ENCODE results near the gene GPRIN2. TPM values are rescaled to one million over a fixed set of nuclear protein-coding genes. Genes with fewer than 3 reads are reported as not detected.

GPRIN2 gene
- total RNA-seq, 1 experiment from 2014 or later: 3.1 TPM

DNA sequence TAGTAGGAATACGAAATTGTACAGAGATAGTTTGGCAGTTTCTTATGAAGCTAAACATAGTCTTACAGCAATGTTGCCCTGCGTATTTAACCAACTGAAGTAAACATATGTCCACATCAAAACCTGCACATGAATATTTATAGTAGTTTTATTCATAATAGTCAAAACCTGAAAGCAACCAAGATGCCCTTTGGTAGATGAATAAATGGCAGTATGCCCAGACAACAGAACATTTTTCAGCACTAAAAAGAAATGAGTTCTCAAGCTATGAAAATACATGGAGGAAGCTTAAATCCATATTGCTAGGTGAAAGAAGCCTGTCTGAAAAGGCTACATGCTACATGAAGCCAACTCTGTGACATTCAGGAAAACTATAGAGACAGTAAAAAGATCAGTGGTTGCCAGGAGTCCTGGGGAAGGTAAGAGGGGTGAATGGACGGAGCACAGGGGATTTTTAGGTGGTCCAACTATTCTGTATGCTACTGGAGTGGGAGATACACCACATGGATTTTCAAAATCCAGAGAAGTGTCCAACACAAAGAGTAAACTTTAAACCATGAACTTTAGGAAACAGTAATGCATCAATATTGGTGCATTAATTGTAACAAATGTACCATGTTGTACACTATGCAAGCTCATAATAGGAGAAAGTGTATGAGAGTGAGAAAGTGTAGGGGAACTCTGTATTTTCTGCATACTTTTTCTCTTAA is 17.6 kb downstream of the GPRIN2 start:
- BruUV-seq (replicated peaks): no TSS peak
- Histone ChIP-seq H3K9me2 (replicated peaks; ENCODE audit: low read length) (no peaks in the 10 kb centered on the region), H3K9me3 (ENCODE audit: low read length) (no peaks in the 10 kb centered on the region), H3F3A (ENCODE audit: low read length, unreplicated experiment) (no peaks in the 10 kb centered on the region), H3K9ac (ENCODE audit: low read length) (no peak overlapping the region), H4K20me1 (ENCODE audit: low read length) (no peaks in the 10 kb centered on the region), H3K4me1 (ENCODE audit: insufficient read depth, low read length) (no peaks in the 10 kb centered on the region), H3K36me3 (ENCODE audit: low read depth, low read length) (no peaks in the 10 kb centered on the region), H3K27ac (ENCODE audit: low read length) (no peak overlapping the region), H3K4me3 (ENCODE audit: low read length) (no peak overlapping the region), H3K4me2 (ENCODE audit: low read length) (no peak overlapping the region), H2AFZ (ENCODE audit: low read length) (no peak overlapping the region), H3K79me2 (ENCODE audit: low read length) (no peaks in the 10 kb centered on the region), H3K27me3 (ENCODE audit: low read length) (no peaks in the 10 kb centered on the region)
- POLR2A ChIA-PET (ENCODE audit: unreplicated experiment): no interaction called here
- no peak for TF ChIP-seq EZH2 (IDR thresholded peaks at IDR 0.05; ENCODE audit: low read length, unreplicated experiment)
- no peak for TF ChIP-seq CTCF (conservative IDR thresholded peaks at IDR 0.05; ENCODE audit: low read depth, low read length)
- CTCF ChIA-PET: no interaction called here
- intact Hi-C loops (cut with micrococcal nuclease): no loop called here
- no peak for ATAC-seq
- no peak for DNase-seq

DNA sequence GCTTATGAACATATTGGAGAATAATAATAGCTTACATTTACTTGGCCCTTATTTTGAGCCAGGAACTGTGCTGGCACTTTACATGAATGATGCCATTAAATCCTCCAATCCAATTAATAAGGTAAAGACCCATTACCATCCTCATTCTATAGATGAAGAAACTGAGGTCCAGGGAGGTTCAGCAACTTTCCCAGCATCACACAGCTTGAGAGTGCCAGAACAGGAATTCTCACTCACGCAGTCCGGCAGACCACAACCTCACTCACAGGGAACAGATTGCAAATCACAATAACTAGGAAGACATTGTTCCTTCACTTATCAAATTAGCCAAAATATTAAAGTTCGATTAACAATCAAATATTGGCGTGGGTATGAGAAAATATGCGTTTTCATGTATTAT is 18.3 kb downstream of the GPRIN2 start:
- no peaks in the 10 kb centered on the region for H3K9me2 ChIP-seq (replicated peaks; ENCODE audit: low read length)
- no peak overlapping the region for H3K4me2 ChIP-seq (ENCODE audit: low read length)
- H3K79me2 ChIP-seq (ENCODE audit: low read length): no peaks in the 10 kb centered on the region
- H3K4me3 ChIP-seq (ENCODE audit: low read length): no peak overlapping the region
- ChIA-PET POLR2A (ENCODE audit: unreplicated experiment) (no interaction called here), CTCF (no interaction called here)
- H3K36me3 ChIP-seq (ENCODE audit: low read depth, low read length): no peaks in the 10 kb centered on the region
- H3K9me3 ChIP-seq (ENCODE audit: low read length): no peaks in the 10 kb centered on the region
- H2AFZ ChIP-seq (ENCODE audit: low read length): no peak overlapping the region
- no peak overlapping the region for H3K27ac ChIP-seq (ENCODE audit: low read length)
- no peak for ATAC-seq
- TF ChIP-seq CTCF (conservative IDR thresholded peaks at IDR 0.05; ENCODE audit: low read depth, low read length) (no peak), EZH2 (IDR thresholded peaks at IDR 0.05; ENCODE audit: low read length, unreplicated experiment) (no peak), EZH2phosphoT487 (IDR thresholded peaks at IDR 0.05; ENCODE audit: borderline replicate concordance, low read length) (no peak)
- BruUV-seq (replicated peaks): no TSS peak
- H3K4me1 ChIP-seq (ENCODE audit: insufficient read depth, low read length): no peaks in the 10 kb centered on the region
- H3F3A ChIP-seq (ENCODE audit: low read length, unreplicated experiment): no peaks in the 10 kb centered on the region
- H3K27me3 ChIP-seq (ENCODE audit: low read length): no peaks in the 10 kb centered on the region
- H3K9ac ChIP-seq (ENCODE audit: low read length): no peak overlapping the region
- DNase-seq: no peak
- intact Hi-C loops (cut with micrococcal nuclease): no loop called here
- no peaks in the 10 kb centered on the region for H4K20me1 ChIP-seq (ENCODE audit: low read length)

DNA sequence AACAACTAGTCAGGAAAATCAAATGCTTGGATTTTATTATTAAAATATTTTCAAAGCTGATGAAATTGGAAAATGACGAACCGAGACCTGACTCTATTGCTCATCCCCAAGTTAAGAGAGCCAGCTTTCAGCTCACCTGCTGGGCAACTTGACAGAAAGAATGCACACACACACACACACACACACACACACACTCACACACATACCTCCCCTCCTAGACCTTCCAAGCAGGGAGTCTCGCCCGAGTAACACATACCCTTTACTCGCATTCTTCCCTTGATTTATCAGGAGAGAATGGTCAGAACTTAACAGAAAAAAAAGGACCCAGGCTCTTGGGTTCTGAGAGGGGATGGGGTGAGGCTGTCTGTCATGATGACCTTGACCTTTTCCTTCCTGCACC is 19.1 kb downstream of the GPRIN2 start:
- CTCF ChIA-PET: no interaction called here
- no peak overlapping the region for H3K27ac ChIP-seq (ENCODE audit: low read length)
- no peaks in the 10 kb centered on the region for H3F3A ChIP-seq (ENCODE audit: low read length, unreplicated experiment)
- TF ChIP-seq EZH2 (IDR thresholded peaks at IDR 0.05; ENCODE audit: low read length, unreplicated experiment): no peak
- TF ChIP-seq EZH2phosphoT487 (IDR thresholded peaks at IDR 0.05; ENCODE audit: borderline replicate concordance, low read length): no peak
- TF ChIP-seq CTCF (conservative IDR thresholded peaks at IDR 0.05; ENCODE audit: low read depth, low read length): no peak
- no peak for ATAC-seq
- H3K9me3 ChIP-seq (ENCODE audit: low read length): no peaks in the 10 kb centered on the region
- H3K27me3 ChIP-seq (ENCODE audit: low read length): no peaks in the 10 kb centered on the region
- intact Hi-C loops (cut with micrococcal nuclease): no loop called here
- no TSS peak for BruUV-seq (replicated peaks)
- no peaks in the 10 kb centered on the region for H3K36me3 ChIP-seq (ENCODE audit: low read depth, low read length)
- H4K20me1 ChIP-seq (ENCODE audit: low read length): no peaks in the 10 kb centered on the region
- DNase-seq: no peak
- no peak overlapping the region for H3K4me3 ChIP-seq (ENCODE audit: low read length)
- no peaks in the 10 kb centered on the region for H3K4me1 ChIP-seq (ENCODE audit: insufficient read depth, low read length)
- POLR2A ChIA-PET (ENCODE audit: unreplicated experiment): no interaction called here
- no peak overlapping the region for H3K4me2 ChIP-seq (ENCODE audit: low read length)
- H3K79me2 ChIP-seq (ENCODE audit: low read length): no peaks in the 10 kb centered on the region
- no peaks in the 10 kb centered on the region for H3K9me2 ChIP-seq (replicated peaks; ENCODE audit: low read length)
- H3K9ac ChIP-seq (ENCODE audit: low read length): no peak overlapping the region
- no peak overlapping the region for H2AFZ ChIP-seq (ENCODE audit: low read length)

Measured in PC-3 (cell line).